CD4-positive, alpha-beta T cell treated with Interleukin-12 subunit alpha and Interleukin-12 subunit beta, for 1 hour (primary cell): Measurements from ENCODE around the gene CYBB.

Experiments used
- DNase-seq: peaks from one replicate; pipeline ENCODE4 v3.0.0-alpha.2; 2020

The CYBB gene

GRCh38 chrX:37786624-37787422, 7.0 kb downstream of the CYBB start:
- DNase-seq, result peak; percentile 20

GRCh38 chrX:37787423-37787869, 7.6 kb downstream of the CYBB start:
- DNase-seq, result no peak

GRCh38 chrX:37796310-37796709, 16.5 kb downstream of the CYBB start:
- no peak for DNase-seq

- no peak for DNase-seq
Observed at GRCh38 chrX:37796805-37797204, 16.9 kb downstream of the CYBB start.

- DNase-seq, result no peak
Observed at GRCh38 chrX:37799936-37800335, 20.1 kb downstream of the CYBB start.

GRCh38 chrX:37800717-37801116, 20.9 kb downstream of the CYBB start:
- no peak for DNase-seq

- DNase-seq, result no peak
Observed at GRCh38 chrX:37802028-37802427, 22.2 kb downstream of the CYBB start.

- no peak for DNase-seq
Observed at GRCh38 chrX:37803057-37803456, 23.2 kb downstream of the CYBB start.

GRCh38 chrX:37809970-37810369, 30.1 kb downstream of the CYBB start:
- DNase-seq, result no peak

GRCh38 chrX:37812110-37812509, 32.3 kb downstream of the CYBB start:
- no peak for DNase-seq

GRCh38 chrX:37813570-37813969, 33.7 kb downstream of the CYBB start:
- no peak for DNase-seq

GRCh38 chrX:37815366-37815765, 35.5 kb downstream of the CYBB start:
- no peak for DNase-seq

- DNase-seq, result no peak
Observed at GRCh38 chrX:37816766-37817165, 36.9 kb downstream of the CYBB start.

GRCh38 chrX:37817176-37817575, 37.3 kb downstream of the CYBB start:
- no peak for DNase-seq

GRCh38 chrX:37817579-37817978, 37.7 kb downstream of the CYBB start:
- DNase-seq, result no peak

GRCh38 chrX:37818031-37818430, 38.2 kb downstream of the CYBB start:
- DNase-seq, result no peak

- DNase-seq, result no peak
Observed at GRCh38 chrX:37820646-37821045, 40.8 kb downstream of the CYBB start.

- DNase-seq, result no peak
Observed at GRCh38 chrX:37824491-37825214, 44.8 kb downstream of the CYBB start.

- peak; percentile 63 for DNase-seq
Observed at GRCh38 chrX:37825215-37825842, 45.5 kb downstream of the CYBB start.

GRCh38 chrX:37829721-37830120, 49.9 kb downstream of the CYBB start:
- no peak for DNase-seq

- no peak for DNase-seq
Observed at GRCh38 chrX:37830371-37830770, 50.5 kb downstream of the CYBB start.

- no peak for DNase-seq
Observed at GRCh38 chrX:37834937-37835336, 55.1 kb downstream of the CYBB start.

GRCh38 chrX:37840931-37841330, 61.1 kb downstream of the CYBB start:
- no peak for DNase-seq

- DNase-seq, result no peak
Observed at GRCh38 chrX:37844622-37845021, 64.8 kb downstream of the CYBB start.
